ENCODE results near the gene IL1RL1.

Gene IL1RL1

DNA sequence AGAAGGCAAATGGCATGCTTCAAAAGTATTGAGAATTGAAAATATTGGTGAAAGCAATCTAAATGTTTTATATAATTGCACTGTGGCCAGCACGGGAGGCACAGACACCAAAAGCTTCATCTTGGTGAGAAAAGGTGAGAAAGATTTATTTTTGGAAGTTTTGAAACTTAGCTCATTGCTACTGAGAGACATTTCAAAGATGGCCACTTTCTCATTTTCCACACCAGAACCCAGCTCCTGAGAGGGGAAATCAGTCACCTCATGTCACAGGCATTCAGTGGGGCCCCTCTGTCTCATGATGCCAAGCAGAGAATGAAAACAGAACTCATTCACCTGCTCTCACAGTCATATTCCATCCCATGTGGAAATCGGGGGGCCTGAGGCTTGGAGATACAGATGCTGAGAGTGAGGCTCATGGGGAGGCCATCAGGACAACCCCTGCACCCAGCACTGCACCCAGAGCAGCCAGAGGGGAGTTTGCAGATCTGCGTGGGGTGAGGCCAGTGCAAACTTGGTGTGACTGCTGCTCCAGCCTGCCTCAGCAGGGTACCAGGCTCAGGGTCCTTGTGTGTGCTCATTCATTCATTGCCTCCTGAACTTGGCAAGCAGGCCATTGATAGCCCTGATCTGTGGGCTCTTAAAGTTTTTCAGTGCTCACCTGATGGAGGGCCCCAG lies 75.6 kb downstream of the IL1RL1 start:
- TF ChIP-seq, protein P1, sequence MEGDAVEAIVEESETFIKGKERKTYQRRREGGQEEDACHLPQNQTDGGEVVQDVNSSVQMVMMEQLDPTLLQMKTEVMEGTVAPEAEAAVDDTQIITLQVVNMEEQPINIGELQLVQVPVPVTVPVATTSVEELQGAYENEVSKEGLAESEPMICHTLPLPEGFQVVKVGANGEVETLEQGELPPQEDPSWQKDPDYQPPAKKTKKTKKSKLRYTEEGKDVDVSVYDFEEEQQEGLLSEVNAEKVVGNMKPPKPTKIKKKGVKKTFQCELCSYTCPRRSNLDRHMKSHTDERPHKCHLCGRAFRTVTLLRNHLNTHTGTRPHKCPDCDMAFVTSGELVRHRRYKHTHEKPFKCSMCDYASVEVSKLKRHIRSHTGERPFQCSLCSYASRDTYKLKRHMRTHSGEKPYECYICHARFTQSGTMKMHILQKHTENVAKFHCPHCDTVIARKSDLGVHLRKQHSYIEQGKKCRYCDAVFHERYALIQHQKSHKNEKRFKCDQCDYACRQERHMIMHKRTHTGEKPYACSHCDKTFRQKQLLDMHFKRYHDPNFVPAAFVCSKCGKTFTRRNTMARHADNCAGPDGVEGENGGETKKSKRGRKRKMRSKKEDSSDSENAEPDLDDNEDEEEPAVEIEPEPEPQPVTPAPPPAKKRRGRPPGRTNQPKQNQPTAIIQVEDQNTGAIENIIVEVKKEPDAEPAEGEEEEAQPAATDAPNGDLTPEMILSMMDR (IDR thresholded peaks at IDR 0.05): no peak
- Histone ChIP-seq H3K27ac (no peak overlapping the region), H3K4me3 (no peak overlapping the region)
- DNase-seq (ENCODE audit: low spot score): no peak

DNA sequence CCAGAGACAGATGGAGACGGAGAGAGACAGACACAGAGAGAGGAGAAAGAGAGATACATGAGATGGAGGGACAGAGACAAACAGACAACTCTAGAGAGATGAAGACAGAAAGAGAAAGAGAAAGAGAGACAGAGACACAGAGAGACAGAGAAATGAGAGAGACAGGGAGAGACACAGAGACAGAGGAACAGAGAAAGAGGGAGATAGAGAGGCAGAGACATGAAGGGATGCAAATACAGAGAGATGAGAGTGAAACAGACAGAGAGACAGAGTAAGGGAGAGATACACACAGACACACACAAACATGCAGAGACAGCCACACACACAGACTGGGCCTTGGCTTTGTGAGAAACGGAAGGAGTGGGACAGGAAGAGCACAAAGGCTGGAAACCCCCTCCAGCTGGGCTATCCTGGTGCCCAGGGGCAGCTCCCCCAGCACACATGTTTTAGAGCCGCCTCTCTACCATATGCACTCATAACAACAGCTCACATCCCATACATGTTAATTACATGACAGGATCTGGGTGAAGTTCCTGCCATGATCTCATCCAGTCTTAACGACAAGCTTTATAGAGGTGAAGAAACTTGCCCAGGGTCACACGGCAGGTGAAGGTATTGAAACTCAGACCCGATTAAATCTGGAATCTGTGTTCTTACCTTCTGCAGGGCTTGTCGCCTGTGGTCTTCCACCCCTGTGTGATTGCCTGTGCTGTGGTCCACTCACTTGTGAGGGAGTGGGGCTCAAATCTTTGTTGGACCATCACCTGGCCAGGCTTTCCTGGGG lies 76.6 kb downstream of the IL1RL1 start:
- TF ChIP-seq, protein P1 (IDR thresholded peaks at IDR 0.05): no peak
- H3K4me3 ChIP-seq: no peak overlapping the region
- H3K27ac ChIP-seq: no peak overlapping the region
- no peak for DNase-seq (ENCODE audit: low spot score)

DNA sequence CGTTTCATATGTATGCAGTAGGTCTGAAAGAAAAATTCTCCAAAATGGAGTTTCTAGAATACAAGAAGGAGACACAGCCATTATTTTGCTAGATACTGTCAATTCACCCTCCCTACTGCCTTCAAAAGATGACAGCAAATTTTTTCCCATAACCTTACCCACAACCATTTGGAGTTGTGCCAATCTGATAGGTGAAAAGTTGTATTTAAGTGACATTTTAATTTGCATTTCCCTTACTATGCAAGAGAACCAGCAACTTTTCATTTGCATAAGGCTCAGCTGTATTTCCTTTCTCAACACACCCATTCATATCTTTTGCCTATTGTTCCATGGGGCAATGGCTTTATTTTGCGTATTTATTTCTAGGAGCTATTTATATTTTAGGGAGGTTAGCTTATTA lies 80.2 kb downstream of the IL1RL1 start:
- H3K27ac ChIP-seq: no peak overlapping the region
- TF ChIP-seq, protein P1 (IDR thresholded peaks at IDR 0.05): no peak
- H3K4me3 ChIP-seq: no peak overlapping the region
- DNase-seq (ENCODE audit: low spot score): no peak

DNA sequence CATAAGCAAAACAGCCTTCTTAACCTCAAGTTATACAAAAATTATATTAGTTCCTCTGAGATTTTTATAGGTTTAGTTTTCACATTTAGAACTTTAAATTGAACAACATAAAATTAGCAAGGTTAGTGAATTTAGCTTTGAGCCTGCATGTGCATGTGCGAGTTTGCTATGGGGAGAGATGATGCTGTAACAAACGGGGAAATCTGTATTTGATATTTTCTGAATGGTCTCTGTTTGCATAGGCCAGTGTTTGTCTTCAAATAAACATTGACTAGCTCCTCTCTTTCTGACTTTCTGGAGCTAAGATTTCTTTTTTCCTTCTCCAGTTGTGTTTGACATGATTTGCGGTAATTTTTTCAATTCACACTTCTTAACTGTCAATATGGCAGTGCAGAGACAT lies 80.7 kb downstream of the IL1RL1 start:
- TF ChIP-seq, protein P1 (IDR thresholded peaks at IDR 0.05): no peak
- no peak overlapping the region for H3K27ac ChIP-seq
- H3K4me3 ChIP-seq: no peak overlapping the region
- DNase-seq (ENCODE audit: low spot score): no peak

DNA sequence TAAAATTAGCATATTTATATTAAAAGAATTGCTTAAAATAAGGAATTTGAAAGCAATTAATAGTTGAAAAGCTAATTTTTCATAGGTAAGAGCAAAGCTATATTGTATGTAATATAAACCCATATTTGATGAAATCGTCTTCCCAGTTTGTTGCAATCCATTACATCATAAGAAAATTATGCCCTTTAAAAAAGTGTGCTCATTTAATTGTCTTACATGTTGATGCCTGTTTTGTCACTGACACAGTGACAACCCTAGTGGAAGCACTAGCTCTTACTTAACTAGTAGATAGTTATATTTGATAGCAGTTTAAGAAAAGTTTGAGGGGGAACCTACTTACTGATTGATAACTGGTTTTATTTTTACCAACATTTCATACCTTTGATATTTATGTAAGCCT lies 81.6 kb downstream of the IL1RL1 start:
- TF ChIP-seq, protein P1 (IDR thresholded peaks at IDR 0.05): no peak
- Histone ChIP-seq H3K27ac (no peak overlapping the region), H3K4me3 (no peak overlapping the region)
- no peak for DNase-seq (ENCODE audit: low spot score)

DNA sequence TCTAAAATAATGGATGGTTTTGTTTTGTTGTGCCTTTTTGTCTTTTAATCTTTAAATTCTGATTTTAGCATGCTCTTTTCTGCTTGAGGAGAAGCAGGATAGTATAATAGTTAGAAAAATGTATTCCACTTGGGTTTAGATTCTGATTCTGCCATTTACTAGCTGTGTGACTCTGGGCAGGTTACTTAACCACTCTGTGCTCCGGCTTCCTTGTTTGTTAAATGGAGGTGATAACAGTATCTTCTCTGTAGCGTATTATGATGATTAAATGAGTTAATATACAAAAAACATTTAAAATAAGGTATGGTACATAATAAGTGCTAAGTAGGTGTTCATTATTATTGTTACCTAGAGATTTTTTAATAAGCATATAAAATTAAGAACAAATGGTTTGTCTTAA lies 84.6 kb downstream of the IL1RL1 start:
- H3K27ac ChIP-seq: no peak overlapping the region
- no peak overlapping the region for H3K4me3 ChIP-seq
- TF ChIP-seq, protein P1 (IDR thresholded peaks at IDR 0.05): no peak
- DNase-seq (ENCODE audit: low spot score): no peak

DNA sequence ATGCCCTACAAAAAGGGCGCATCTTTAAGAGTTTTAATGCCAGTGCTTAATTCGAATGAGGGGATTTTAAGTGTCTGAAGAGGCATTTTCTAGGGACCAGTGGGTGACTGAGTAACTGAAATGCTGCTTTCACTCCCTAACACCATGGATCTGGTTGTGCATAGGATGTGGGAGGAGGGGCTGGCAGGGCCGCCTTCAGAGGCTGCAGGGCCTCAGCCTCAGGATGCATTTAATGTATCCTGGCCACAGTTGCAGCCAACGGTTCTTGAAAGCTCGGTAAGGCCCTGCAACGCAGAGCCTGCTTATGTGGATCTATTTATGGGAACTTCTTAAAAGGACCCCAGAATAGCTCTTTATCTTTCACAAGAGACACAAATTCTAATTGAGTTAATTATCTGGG lies 85.8 kb downstream of the IL1RL1 start:
- TF ChIP-seq, protein P1 (IDR thresholded peaks at IDR 0.05): no peak
- no peak for DNase-seq (ENCODE audit: low spot score)
- no peak overlapping the region for H3K27ac ChIP-seq
- no peak overlapping the region for H3K4me3 ChIP-seq

Measured in coronary artery (tissue), 2 donors.